K562 (cell line): Measurements from ENCODE around the gene MRPL19. TPM values are rescaled to one million over a fixed set of nuclear protein-coding genes. Genes with fewer than 3 reads are reported as not detected.
A peak's percentile ranks its signal among the peaks of the same experiment; 100 is the strongest.

ENCODE experiments used
- ATF1 ChIP-seq, 2 experiments: fragments of 450-650 bp in 1 of 2; IDR thresholded peaks; 2 replicates each; pipeline ENCODE4 v1.6.1; 2016; ENCODE audit warnings: missing compliant biosample characterization in 1 of 2, missing genetic modification characterization in 1 of 2
- BRD9 ChIP-seq: fragments of 450-650 bp; IDR thresholded peaks from 2 replicates; pipeline ENCODE4 v1.6.1; 2018; ENCODE audit warnings: low read depth; ENCODE audit not compliant: partially characterized antibody
- CBX8 ChIP-seq: fragments of 200-600 bp; sonication (generic); IDR thresholded peaks from 2 replicates; pipeline ENCODE4 v1.6.1; 2012; ENCODE audit warnings: borderline replicate concordance, mixed run types, low read depth, mild to moderate bottlenecking, moderate library complexity, mixed read lengths, low read length, control low read depth, inconsistent platforms; ENCODE audit not compliant: poor library complexity, severe bottlenecking; ENCODE audit errors: extremely low read depth
- CXXC5 ChIP-seq: fragments of 250-450 bp; sonication (Bioruptor Pico); IDR thresholded peaks from 2 replicates; pipeline ENCODE4 v1.8.0; 2022; ENCODE audit warnings: inconsistent platforms, mild to moderate bottlenecking, moderate library complexity
- ELF1 ChIP-seq: fragments of 200-800 bp; sonication (Bioruptor generic); IDR thresholded peaks from 2 replicates; pipeline ENCODE4 v1.6.1; 2016; ENCODE audit warnings: missing genetic modification characterization, missing compliant biosample characterization
- FOXJ2 ChIP-seq: fragments of 200-800 bp; sonication (Bioruptor generic); IDR thresholded peaks from 2 replicates; pipeline ENCODE4 v1.6.1; 2016; ENCODE audit warnings: missing genetic modification characterization, missing compliant biosample characterization
- FOXK2 ChIP-seq, 2 experiments: fragments of 450-650 bp; IDR thresholded peaks in 1 of 2; conservative IDR thresholded peaks in 1 of 2; 2 replicates each; pipeline ENCODE4 v1.6.1; 2016; ENCODE audit warnings: low read depth in 2 of 2, mild to moderate bottlenecking in 1 of 2
- GATA2 ChIP-seq: sonication (generic); formaldehyde crosslinking; IDR thresholded peaks from 2 replicates; pipeline ENCODE4 v1.4.0; 2020; ENCODE audit warnings: mild to moderate bottlenecking, missing genetic modification reagents
- KAT2B ChIP-seq: IDR thresholded peaks from one replicate; pipeline ENCODE4 v1.6.1; 2012; ENCODE audit warnings: low read depth, mild to moderate bottlenecking, control low read depth, inconsistent platforms, low read length, moderate library complexity
- NFIC ChIP-seq: fragments of 450-650 bp; IDR thresholded peaks from 2 replicates; pipeline ENCODE4 v1.6.1; 2017; ENCODE audit warnings: mild to moderate bottlenecking, inconsistent platforms
- NR4A1 ChIP-seq, 2 experiments: fragments of 250-450 bp in 1 of 2; fragments of 450-650 bp in 1 of 2; sonication (Bioruptor Pico) in 1 of 2; IDR thresholded peaks; 2 replicates each; pipeline versions ENCODE4 v1.4.0 to v1.6.1; 2016 to 2020; ENCODE audit warnings: mild to moderate bottlenecking in 2 of 2, missing compliant biosample characterization in 1 of 2, missing genetic modification characterization in 1 of 2, moderate library complexity in 1 of 2
- POLR2B ChIP-seq: fragments of 450-650 bp; IDR thresholded peaks from 2 replicates; pipeline ENCODE4 v1.6.1; 2018; ENCODE audit warnings: low read depth; ENCODE audit not compliant: partially characterized antibody
- TAF7 ChIP-seq: fragments of 450-650 bp; IDR thresholded peaks from 2 replicates; pipeline ENCODE4 v1.6.1; 2016; ENCODE audit warnings: missing genetic modification characterization, missing compliant biosample characterization
- ZNF263 ChIP-seq: sonication (generic); formaldehyde crosslinking; IDR thresholded peaks from 2 replicates; pipeline ENCODE4 v1.8.0; 2022; ENCODE audit warnings: mild to moderate bottlenecking, missing genetic modification reagents, borderline replicate concordance
- ZNF583 ChIP-seq: fragments of 250-450 bp; sonication (Bioruptor Pico); IDR thresholded peaks from 2 replicates; pipeline ENCODE4 v1.4.0; 2020
- polyA plus RNA-seq, 8 experiments: library from polyadenylated mRNA; depleted of rRNA in 4 of 8; stranded (reverse) in 5 of 8; unstranded in 3 of 8; fragments of >200 nt; fragmentation: Nextera tagmentation in 2 of 8; fragmentation: Illumina TruSeq in 1 of 8; extraction: Ambion mirVana in 2 of 8; extraction: Trizol in 1 of 8; gene quantifications; 2 replicates each; pipeline versions ENCODE4 v1.2.1 to v1.2.3, GENCODE V29; 2011 to 2014; ENCODE audit warnings: inconsistent platforms in 1 of 8, missing spikeins in 1 of 8
- total RNA-seq, 7 experiments: library from RNA; depleted of rRNA in 6 of 7; stranded (reverse); fragments of >200 nt in 6 of 7; fragmentation: Illumina TruSeq in 2 of 7; extraction: Trizol in 2 of 7; gene quantifications; 2 replicates each; pipeline versions ENCODE4 v1.2.1 to v1.2.3, GENCODE V29; 2011 to 2021; ENCODE audit warnings: low replicate concordance in 1 of 7
- TF ChIP-seq, protein P1 (sequence below): sonication (generic); formaldehyde crosslinking; IDR thresholded peaks from 2 replicates; pipeline ENCODE4 v1.8.1; 2022; ENCODE audit warnings: missing genetic modification reagents
- TF ChIP-seq, protein P2 (sequence below), 2 experiments: IDR thresholded peaks in 1 of 2; conservative IDR thresholded peaks in 1 of 2; 2 replicates each; pipeline ENCODE4 v1.6.1; 2016; ENCODE audit warnings: low read depth in 2 of 2, mild to moderate bottlenecking in 1 of 2, missing compliant biosample characterization in 1 of 2, missing genetic modification characterization in 1 of 2, moderate library complexity in 1 of 2
- TF ChIP-seq, protein P3 (sequence below): sonication (generic); formaldehyde crosslinking; IDR thresholded peaks from 2 replicates; pipeline ENCODE4 v1.8.0; 2022; ENCODE audit warnings: missing genetic modification reagents, mild to moderate bottlenecking, moderate library complexity, borderline replicate concordance
- TF ChIP-seq, protein P4 (sequence below): IDR thresholded peaks from 2 replicates; pipeline ENCODE4 v1.6.1; 2012; ENCODE audit warnings: low read depth, low read length, improper control_type of control experiment, borderline replicate concordance

The MRPL19 gene
- total and polyA plus RNA-seq, 9 of the 15 experiments (the other 6 are each of a cell fraction or from before 2014, with no cell fraction given) = 9.7 to 65.9 (median 56.1) TPM

DNA sequence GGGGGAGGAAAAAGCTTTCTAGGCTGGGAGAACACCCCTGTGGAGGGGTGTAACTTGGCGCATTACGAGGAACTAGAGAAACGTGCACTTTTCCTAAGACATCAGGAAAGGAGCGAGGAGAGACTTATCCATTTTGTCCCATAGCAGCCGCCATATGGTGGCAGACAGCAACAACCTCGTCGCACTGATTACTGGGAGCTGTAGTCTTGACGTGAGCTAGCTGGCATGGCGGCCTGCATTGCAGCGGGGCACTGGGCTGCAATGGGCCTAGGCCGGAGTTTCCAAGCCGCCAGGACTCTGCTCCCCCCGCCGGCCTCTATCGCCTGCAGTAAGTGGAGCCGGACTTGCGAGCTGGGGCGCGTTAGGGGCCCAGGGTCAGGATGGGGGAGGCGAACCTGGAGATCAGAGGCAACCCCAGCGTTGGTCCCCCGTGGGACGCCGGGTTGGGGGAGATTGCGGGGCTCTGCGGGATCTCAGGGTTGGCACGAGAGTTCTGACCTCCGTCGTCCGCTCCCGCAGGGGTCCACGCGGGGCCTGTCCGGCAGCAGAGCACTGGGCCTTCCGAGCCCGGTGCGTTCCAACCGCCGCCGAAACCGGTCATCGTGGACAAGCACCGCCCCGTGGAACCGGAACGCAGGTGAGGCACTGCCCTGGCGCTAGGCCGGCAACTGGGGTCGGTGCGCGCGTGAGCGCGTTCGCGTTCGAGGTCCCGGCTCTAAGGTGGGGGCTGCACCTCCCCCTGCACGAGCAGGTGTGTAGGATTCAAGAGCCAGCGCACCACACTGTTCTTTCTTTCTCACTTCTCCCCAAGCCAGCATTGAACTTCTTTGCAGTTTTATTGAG lies at the start of gene MRPL19 (continued):
- TF ChIP-seq, protein P1, sequence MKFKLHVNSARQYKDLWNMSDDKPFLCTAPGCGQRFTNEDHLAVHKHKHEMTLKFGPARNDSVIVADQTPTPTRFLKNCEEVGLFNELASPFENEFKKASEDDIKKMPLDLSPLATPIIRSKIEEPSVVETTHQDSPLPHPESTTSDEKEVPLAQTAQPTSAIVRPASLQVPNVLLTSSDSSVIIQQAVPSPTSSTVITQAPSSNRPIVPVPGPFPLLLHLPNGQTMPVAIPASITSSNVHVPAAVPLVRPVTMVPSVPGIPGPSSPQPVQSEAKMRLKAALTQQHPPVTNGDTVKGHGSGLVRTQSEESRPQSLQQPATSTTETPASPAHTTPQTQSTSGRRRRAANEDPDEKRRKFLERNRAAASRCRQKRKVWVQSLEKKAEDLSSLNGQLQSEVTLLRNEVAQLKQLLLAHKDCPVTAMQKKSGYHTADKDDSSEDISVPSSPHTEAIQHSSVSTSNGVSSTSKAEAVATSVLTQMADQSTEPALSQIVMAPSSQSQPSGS (CRISPR knock-in tag) = no peak
- TF ChIP-seq FOXK2 (conservative IDR thresholded peaks at IDR 0.05 in 1 of 2, IDR thresholded peaks at IDR 0.05 in 1 of 2; ENCODE audit: low read depth in 2 of 2) (peak; percentile 94 to 97), ZNF583 (CRISPR knock-in tag) (0 out of 2 replicates have a peak, but pooled peaks have one; percentile 54), ZNF263 (0 out of 2 replicates have a peak, but pooled peaks have one; percentile 25), ATF1 (CRISPR knock-in tag; IDR thresholded peaks at IDR 0.05) (no peak), ATF1 (tag; IDR thresholded peaks at IDR 0.05) (peak; percentile 81), POLR2B (peak; percentile 52), NR4A1 (CRISPR knock-in tag; IDR thresholded peaks at IDR 0.05) (no peak), NR4A1 (tag; IDR thresholded peaks at IDR 0.05) (no peak), BRD9 (peak; percentile 43), CBX8 (no peak), TAF7 (tag) (peak; percentile 77), KAT2B (no peak), ELF1 (tag) (no peak), FOXJ2 (tag) (peak; percentile 43; the same call in 1 of the 2 replicates), NFIC (peak; percentile 14), CXXC5 (CRISPR knock-in tag) (peak; percentile 67), GATA2 (CRISPR knock-in tag) (no peak)
- TF ChIP-seq, protein P2, sequence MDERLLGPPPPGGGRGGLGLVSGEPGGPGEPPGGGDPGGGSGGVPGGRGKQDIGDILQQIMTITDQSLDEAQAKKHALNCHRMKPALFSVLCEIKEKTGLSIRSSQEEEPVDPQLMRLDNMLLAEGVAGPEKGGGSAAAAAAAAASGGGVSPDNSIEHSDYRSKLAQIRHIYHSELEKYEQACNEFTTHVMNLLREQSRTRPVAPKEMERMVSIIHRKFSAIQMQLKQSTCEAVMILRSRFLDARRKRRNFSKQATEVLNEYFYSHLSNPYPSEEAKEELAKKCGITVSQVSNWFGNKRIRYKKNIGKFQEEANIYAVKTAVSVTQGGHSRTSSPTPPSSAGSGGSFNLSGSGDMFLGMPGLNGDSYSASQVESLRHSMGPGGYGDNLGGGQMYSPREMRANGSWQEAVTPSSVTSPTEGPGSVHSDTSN (CRISPR knock-in tag; IDR thresholded peaks at IDR 0.05; ENCODE audit: low read depth) = no peak
- TF ChIP-seq, protein P2 (tag; conservative IDR thresholded peaks at IDR 0.05; ENCODE audit: low read depth) = no peak
- TF ChIP-seq, protein P3, sequence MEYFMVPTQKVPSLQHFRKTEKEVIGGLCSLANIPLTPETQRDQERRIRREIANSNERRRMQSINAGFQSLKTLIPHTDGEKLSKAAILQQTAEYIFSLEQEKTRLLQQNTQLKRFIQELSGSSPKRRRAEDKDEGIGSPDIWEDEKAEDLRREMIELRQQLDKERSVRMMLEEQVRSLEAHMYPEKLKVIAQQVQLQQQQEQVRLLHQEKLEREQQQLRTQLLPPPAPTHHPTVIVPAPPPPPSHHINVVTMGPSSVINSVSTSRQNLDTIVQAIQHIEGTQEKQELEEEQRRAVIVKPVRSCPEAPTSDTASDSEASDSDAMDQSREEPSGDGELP (CRISPR knock-in tag) = peak; percentile 56; the same call in 1 of the 2 replicates
- TF ChIP-seq, protein P4, sequence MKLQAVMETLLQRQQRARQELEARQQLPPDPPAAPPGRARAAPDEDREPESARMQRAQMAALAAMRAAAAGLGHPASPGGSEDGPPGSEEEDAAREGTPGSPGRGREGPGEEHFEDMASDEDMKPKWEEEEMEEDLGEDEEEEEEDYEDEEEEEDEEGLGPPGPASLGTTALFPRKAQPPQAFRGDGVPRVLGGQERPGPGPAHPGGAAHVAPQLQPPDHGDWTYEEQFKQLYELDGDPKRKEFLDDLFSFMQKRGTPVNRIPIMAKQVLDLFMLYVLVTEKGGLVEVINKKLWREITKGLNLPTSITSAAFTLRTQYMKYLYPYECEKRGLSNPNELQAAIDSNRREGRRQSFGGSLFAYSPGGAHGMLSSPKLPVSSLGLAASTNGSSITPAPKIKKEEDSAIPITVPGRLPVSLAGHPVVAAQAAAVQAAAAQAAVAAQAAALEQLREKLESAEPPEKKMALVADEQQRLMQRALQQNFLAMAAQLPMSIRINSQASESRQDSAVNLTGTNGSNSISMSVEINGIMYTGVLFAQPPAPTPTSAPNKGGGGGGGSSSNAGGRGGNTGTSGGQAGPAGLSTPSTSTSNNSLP = no peak
